DOHH2 (cell line): ENCODE data around the gene CUL3.
"Not testable (repeated sequence)": the region's sequence is repeated elsewhere in the genome, so short reads cannot be mapped to it uniquely, and the experiment has no call there.

ENCODE experiments used
- CTCF ChIP-seq: fragments of 200-600 bp; sonication (generic); IDR thresholded peaks from one replicate; pipeline ENCODE4 v1.5.1; 2014; ENCODE audit warnings: antibody characterized with exemption, mild to moderate bottlenecking, low read depth, low read length; ENCODE audit not compliant: poor library complexity, severe bottlenecking
- EZH2phosphoT487 ChIP-seq: fragments of 200-600 bp; sonication (generic); IDR thresholded peaks from 2 replicates; pipeline ENCODE4 v1.6.1; 2017; ENCODE audit warnings: borderline replicate concordance, mild to moderate bottlenecking, antibody characterized with exemption, low read length, moderate library complexity, mixed read lengths

- not testable (repeated sequence) for TF ChIP-seq CTCF, EZH2phosphoT487
Measured at GRCh38 chr2:224583033-224583432, 2.1 kb downstream of the CUL3 start.
